Esophagus muscularis mucosa (tissue), 4 donors: ENCODE results near the gene FAM193A. TPM values are rescaled to one million over a fixed set of nuclear protein-coding genes. Genes with fewer than 3 reads are reported as not detected.

Experiments used
- DNase-seq: peaks from one replicate; pipeline ENCODE4 v3.0.0-alpha.2; 2017; ENCODE audit errors: extremely low spot score
- H3K27ac ChIP-seq, 4 donors: fragments of 200-600 bp; sonication (generic); replicated peaks in 1 of 4; 1 replicate in 3 of 4; 2 replicates in 1 of 4; pipeline ENCODE4 v1.5.1; 2016 to 2019; ENCODE audit warnings: mild to moderate bottlenecking in 1 of 4
- H3K27me3 ChIP-seq, 4 donors: fragments of 200-600 bp; sonication (generic); one replicate each; pipeline versions ENCODE4 v1.5.1 to v1.6.0; 2016 to 2019
- H3K36me3 ChIP-seq, 4 donors: fragments of 200-600 bp; sonication (generic); one replicate each; pipeline ENCODE4 v1.5.1; 2016 to 2019
- H3K4me1 ChIP-seq, 4 donors: fragments of 200-600 bp; sonication (generic); one replicate each; pipeline ENCODE4 v1.5.1; 2016 to 2019
- H3K4me3 ChIP-seq, 4 donors: fragments of 200-600 bp; sonication (generic); 1 replicate in 2 of 4; 2 replicates in 2 of 4; pipeline ENCODE4 v1.5.1; 2016 to 2019; ENCODE audit warnings: mild to moderate bottlenecking in 4 of 4, moderate library complexity in 1 of 4
- H3K9me3 ChIP-seq, 4 donors: fragments of 200-600 bp; sonication (generic); 1 replicate in 3 of 4; 2 replicates in 1 of 4; pipeline ENCODE4 v1.5.1; 2016 to 2019
- CTCF ChIP-seq, 3 experiments: fragments of 200-600 bp in 2 of 3; fragments of 450-650 bp in 1 of 3; sonication (generic) in 2 of 3; IDR thresholded peaks; one replicate each; pipeline ENCODE4 v1.5.1; 2017 to 2019; ENCODE audit warnings: antibody characterized with exemption in 3 of 3, mild to moderate bottlenecking in 2 of 3, moderate library complexity in 1 of 3
- EP300 ChIP-seq: sonication (generic); formaldehyde crosslinking; IDR thresholded peaks from one replicate; pipeline ENCODE4 v1.6.1; 2017; ENCODE audit warnings: antibody characterized with exemption
- POLR2A ChIP-seq: fragments of 450-650 bp; IDR thresholded peaks from one replicate; pipeline ENCODE4 v1.6.1; 2017; ENCODE audit warnings: antibody characterized with exemption, moderate library complexity, mild to moderate bottlenecking, low read depth
- POLR2AphosphoS5 ChIP-seq, 2 donors: sonication (generic); formaldehyde crosslinking; IDR thresholded peaks; one replicate each; pipeline ENCODE4 v1.6.1; 2017; ENCODE audit warnings: antibody characterized with exemption in 2 of 2
- WGBS: methylation state at CpG from one replicate; pipeline ENCODE4 v1.1.5; 2018; 5-methylcytosine and 5-hydroxymethylcytosine counted together
- intact Hi-C: fragments of 100-400 bp; cut with DNase I; formaldehyde crosslinking; loops from one replicate; pipeline ENCODE4 v1.15.1; 2023
- total RNA-seq, 4 donors: library from RNA; depleted of rRNA; stranded (reverse); fragments of >200 nt; gene quantifications; one replicate each; pipeline versions ENCODE4 v1.1.0 to v1.2.1, GENCODE V29; 2016

The FAM193A gene
- total RNA-seq, 4 donors from 2014 or later, result 20.0 to 30.6 (median 24.6) TPM

GRCh38 chr4:2689825-2690700 lies 153.6 kb downstream of the FAM193A start:
- no peaks in the 10 kb centered on the region for H3K27me3 ChIP-seq
- peaks cover 31 to 88% (median 83%) of the 10 kb centered on the region in 4 donors for H3K36me3 ChIP-seq
- no peak overlapping the region for H3K4me3 ChIP-seq
- H3K9me3 ChIP-seq, result no peaks in the 10 kb centered on the region
- H3K4me1 ChIP-seq, result peaks cover 0 to 5% (median 2%) of the 10 kb centered on the region in 4 donors
- TF ChIP-seq CTCF (IDR thresholded peaks at IDR 0.05) (no peak), EP300 (no peak), POLR2AphosphoS5 (IDR thresholded peaks at IDR 0.05) (no peak)
- no peak for DNase-seq
- H3K27ac ChIP-seq, result no peak overlapping the region
- WGBS, result 92% methylated on average over 18 of the region's 19 CpGs
- intact Hi-C loops, result no loop called here

GRCh38 chr4:2691313-2691712 lies 154.9 kb downstream of the FAM193A start:
- DNase-seq, result no peak
- intact Hi-C loops, result no loop called here
- 98% methylated on average over 5 of the region's 5 CpGs for WGBS
- Histone ChIP-seq H3K27me3 (no peaks in the 10 kb centered on the region), H3K4me3 (no peak overlapping the region), H3K27ac (no peak overlapping the region), H3K9me3 (no peaks in the 10 kb centered on the region), H3K4me1 (peaks cover 0 to 5% (median 2%) of the 10 kb centered on the region in 4 donors), H3K36me3 (peaks cover 37 to 92% (median 86%) of the 10 kb centered on the region in 4 donors)
- TF ChIP-seq CTCF (IDR thresholded peaks at IDR 0.05), result no peak
- TF ChIP-seq POLR2AphosphoS5 (IDR thresholded peaks at IDR 0.05), result no peak
- TF ChIP-seq POLR2A, result no peak
- no peak for TF ChIP-seq EP300

- DNase-seq, result no peak
- Histone ChIP-seq H3K36me3 (peaks cover 44 to 98% (median 89%) of the 10 kb centered on the region in 4 donors), H3K4me3 (no peak overlapping the region), H3K4me1 (peaks cover 0 to 1% (median under 1%) of the 10 kb centered on the region in 4 donors), H3K9me3 (no peaks in the 10 kb centered on the region), H3K27ac (no peak overlapping the region), H3K27me3 (no peaks in the 10 kb centered on the region)
- TF ChIP-seq POLR2AphosphoS5 (IDR thresholded peaks at IDR 0.05) (no peak), POLR2A (no peak), CTCF (IDR thresholded peaks at IDR 0.05) (no peak), EP300 (no peak)
- intact Hi-C loops, result no loop called here
- WGBS, result 93% methylated on average over 7 of the region's 7 CpGs
Measured at GRCh38 chr4:2691952-2692435, 155.5 kb downstream of the FAM193A start.

- no peak overlapping the region for H3K4me3 ChIP-seq
- no peaks in the 10 kb centered on the region for H3K9me3 ChIP-seq
- H3K4me1 ChIP-seq, result peaks cover 0 to 6% (median 0%) of the 10 kb centered on the region in 4 donors
- peaks cover 52 to 100% (median 94%) of the 10 kb centered on the region in 4 donors for H3K36me3 ChIP-seq
- no peak for DNase-seq
- no peak overlapping the region for H3K27ac ChIP-seq
- intact Hi-C loops, result no loop called here
- TF ChIP-seq CTCF (IDR thresholded peaks at IDR 0.05) (no peak), POLR2AphosphoS5 (IDR thresholded peaks at IDR 0.05) (no peak), POLR2A (no peak), EP300 (no peak)
- H3K27me3 ChIP-seq, result no peaks in the 10 kb centered on the region
- 78% methylated on average over 6 of the region's 16 CpGs for WGBS
Measured at GRCh38 chr4:2694691-2695090, 158.2 kb downstream of the FAM193A start.
